Measurements from ENCODE around the gene TUBB6. TPM values are rescaled to one million over a fixed set of nuclear protein-coding genes. Genes with fewer than 3 reads are reported as not detected.

The TUBB6 gene
- total and polyA plus RNA-seq, 2 of the 8 experiments (the other 6 are each of a cell fraction or from before 2014, with no cell fraction given) = 126 to 223 TPM

- POLR2A ChIA-PET (ENCODE audit: partially characterized antibody) = interaction anchor here (0.7 kb wide), 1 partner anchor 25 kb away, joined by 3 read pairs; no protein-coding TSS in a partner anchor
- H2AFZ ChIP-seq (ENCODE audit: low read length) = no peak overlapping the region
Observed at GRCh38 chr18:12352188-12352587, 44.1 kb downstream of the TUBB6 start.

More at GRCh38 chr18:12352188-12352587, 44.1 kb downstream of the TUBB6 start:
- H3K4ac ChIP-seq (replicated peaks; ENCODE audit: insufficient read length, low read depth, low read length) = no peak overlapping the region
- peaks cover 2% of the 10 kb centered on the region; the same call in 1 of the 2 replicates for H3K79me1 ChIP-seq (ENCODE audit: low read depth, low read length)
- no peaks in the 10 kb centered on the region for H3K23me2 ChIP-seq (ENCODE audit: low read depth, low read length)
- H3K56ac ChIP-seq (replicated peaks; ENCODE audit: insufficient read length, low read depth, low read length) = no peak overlapping the region
- H4K20me1 ChIP-seq (replicated peaks in 1 of 2; ENCODE audit: control insufficient read depth in 1 of 2, insufficient read depth in 2 of 2, low read length in 2 of 2) = peaks cover 0 to 9% of the 10 kb centered on the region in 2 experiments
- no peak overlapping the region for H3K4me3 ChIP-seq (ENCODE audit: extremely low read depth in 1 of 4, insufficient read depth in 2 of 4, low read depth in 3 of 4, low read length in 4 of 4)
- H3K27me3 ChIP-seq (replicated peaks in 1 of 4; ENCODE audit: control insufficient read depth in 3 of 4, extremely low read depth in 1 of 4, insufficient read depth in 3 of 4, low read length in 3 of 4) = no peaks in the 10 kb centered on the region
- H4K8ac ChIP-seq (ENCODE audit: extremely low read depth, insufficient read depth, low read length) = no peak overlapping the region
- no peak overlapping the region for H2BK20ac ChIP-seq (ENCODE audit: low read length)
- H2BK5ac ChIP-seq (ENCODE audit: low read depth, low read length) = no peak overlapping the region
- FAIRE-seq (no peak), DNase-seq (ENCODE audit: low read depth in 1 of 2, low spot score in 2 of 2) (no peak)
- no peak for TF ChIP-seq GTF2F1 (IDR thresholded peaks at IDR 0.05; ENCODE audit: borderline replicate concordance, low read depth, low read length)
- no peak for TF ChIP-seq CBX8 (IDR thresholded peaks at IDR 0.05; ENCODE audit: borderline replicate concordance, low read depth, low read length)
- TF ChIP-seq EZH2 (IDR thresholded peaks at IDR 0.05; ENCODE audit: low read depth, low read length, severe bottlenecking) = no peak
- TF ChIP-seq PHF8 (conservative IDR thresholded peaks at IDR 0.05; ENCODE audit: low read depth, low read length) = no peak
- WGBS, 2 experiments (ENCODE audit: extremely low coverage in 1 of 2, insufficient coverage in 1 of 2, insufficient read length in 1 of 2, insufficient replicate concordance in 2 of 2, low coverage in 1 of 2, low lambda C conversion rate in 2 of 2, missing lambda C conversion rate in 1 of 2) = 96% methylated on average over 5 of the region's 5 CpGs; no CpG with 5 or more reads in 1 of the 2 experiments
- H3K23ac ChIP-seq (ENCODE audit: insufficient read length) = no peak overlapping the region
- H3K36me3 ChIP-seq (ENCODE audit: control insufficient read depth in 2 of 4, insufficient read depth in 4 of 4, low read length in 3 of 4) = peaks cover 14 to 80% (median 33%) of the 10 kb centered on the region in 4 experiments
- H4K5ac ChIP-seq (ENCODE audit: insufficient read length, low read depth, low read length) = no peak overlapping the region
- no peak overlapping the region for H2BK120ac ChIP-seq (replicated peaks; ENCODE audit: low read depth, low read length)
- H3K4me1 ChIP-seq (replicated peaks in 1 of 4; ENCODE audit: control insufficient read depth in 3 of 4, insufficient read depth in 4 of 4, low read length in 3 of 4) = no peaks in the 10 kb centered on the region
- no peak overlapping the region for H3K9ac ChIP-seq (replicated peaks in 1 of 4; ENCODE audit: extremely low read depth in 1 of 4, low read depth in 3 of 4, low read length in 3 of 4)
- H3K18ac ChIP-seq (ENCODE audit: extremely low read depth, low read length) = no peak overlapping the region
- CTCF ChIA-PET (ENCODE audit: partially characterized antibody) = interaction anchor here (1.3 to 4.5 kb wide), 3 partner anchors 9 to 69 kb away, joined by 4 to 26 read pairs (median 10); no protein-coding TSS in a partner anchor
- H2BK15ac ChIP-seq (ENCODE audit: low read length) = no peak overlapping the region
- no peak overlapping the region for H2BK12ac ChIP-seq (ENCODE audit: low read depth, low read length)
- no peak overlapping the region for H2AK5ac ChIP-seq (ENCODE audit: low read depth, low read length)
- no peak overlapping the region for H3K4me2 ChIP-seq (ENCODE audit: insufficient read depth in 1 of 2, low read depth in 2 of 2, low read length in 2 of 2)
- H3K9me3 ChIP-seq (ENCODE audit: insufficient read depth in 2 of 2, low read depth in 1 of 2, low read length in 1 of 2) = no peaks in the 10 kb centered on the region
- no peak overlapping the region for H3K27ac ChIP-seq (ENCODE audit: low read depth, low read length)
- no peak overlapping the region for H4K91ac ChIP-seq (replicated peaks; ENCODE audit: insufficient read length, low read length)
- no peak overlapping the region for H3K14ac ChIP-seq (ENCODE audit: insufficient read length)
- H3K79me2 ChIP-seq (ENCODE audit: control insufficient read depth in 1 of 2, insufficient read depth in 2 of 2, low read length in 2 of 2) = no peaks in the 10 kb centered on the region

All from H1 (cell line).